Measurements from ENCODE around the gene SH3BGRL2.
"Not testable (repeated sequence)": the region's sequence is repeated elsewhere in the genome, so short reads cannot be mapped to it uniquely, and the experiment has no call there.

Gene SH3BGRL2

DNA sequence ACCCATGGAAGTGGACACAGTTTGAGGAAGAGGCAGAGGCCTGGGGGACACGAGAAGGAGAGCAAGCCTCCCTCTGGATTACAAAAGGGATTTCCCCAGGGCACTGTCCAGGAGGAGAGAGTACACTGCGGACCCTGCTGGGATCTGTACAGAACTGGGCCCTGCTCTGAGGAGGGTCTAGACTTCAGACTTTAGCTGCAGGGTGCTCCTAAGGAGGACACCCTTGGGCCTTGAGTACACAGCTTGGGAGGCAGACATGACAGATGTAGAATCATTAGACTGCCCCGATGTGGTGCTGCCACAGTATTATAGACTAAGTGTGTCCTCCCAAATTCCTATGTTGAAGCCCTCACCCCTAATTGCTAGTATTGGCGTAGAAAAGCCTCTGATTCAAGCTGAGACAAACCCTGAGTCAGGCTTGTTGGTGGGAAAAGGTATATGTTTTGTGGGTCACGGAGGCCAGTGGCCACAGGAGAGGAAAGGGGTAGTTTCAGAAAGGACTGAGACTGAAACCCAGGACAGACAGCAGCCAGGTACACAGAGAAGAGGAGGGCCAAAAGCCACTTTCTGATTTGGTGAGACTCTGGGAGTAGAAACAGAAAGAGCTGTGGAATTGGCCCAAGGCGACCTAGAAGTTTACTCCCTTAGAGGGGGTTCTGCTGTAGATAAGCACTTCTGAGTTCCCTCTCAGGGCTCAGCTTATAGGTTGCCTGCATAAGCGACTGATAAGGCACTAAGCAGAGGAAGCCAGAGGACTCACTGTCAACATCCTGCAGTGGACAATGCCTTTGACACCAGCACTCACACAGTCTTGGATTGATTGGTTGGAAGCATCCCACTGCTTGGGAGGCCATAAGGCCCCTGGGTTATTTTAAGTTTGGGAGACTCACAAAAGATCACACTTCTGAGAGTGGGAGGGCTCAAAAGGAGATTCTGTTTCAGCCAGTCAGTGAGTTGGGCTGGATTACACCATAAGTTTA is 16.5 kb upstream of the SH3BGRL2 start:
- no peak for DNase-seq (ENCODE audit: low read depth)

DNA sequence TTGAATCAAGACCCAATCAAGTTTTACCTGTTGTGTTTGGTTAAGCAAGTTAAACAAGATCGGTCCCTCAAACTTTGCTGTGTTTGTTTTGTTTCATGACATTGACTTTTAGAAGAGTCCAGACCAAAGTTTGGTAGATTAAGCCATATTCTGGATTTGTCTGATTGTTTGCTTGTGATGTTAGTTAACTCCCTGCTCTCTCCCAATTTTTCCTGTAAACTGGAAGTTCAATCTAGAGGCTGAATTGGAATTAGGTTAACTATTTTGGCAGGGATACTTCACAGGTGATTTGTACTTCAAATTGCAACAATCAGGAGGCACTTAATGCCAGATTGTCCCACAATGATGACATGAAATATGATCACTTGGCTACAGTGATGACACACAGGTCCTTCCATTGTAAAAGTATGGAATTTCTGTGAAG is 13.6 kb upstream of the SH3BGRL2 start:
- no peak for DNase-seq (ENCODE audit: low read depth)

DNA sequence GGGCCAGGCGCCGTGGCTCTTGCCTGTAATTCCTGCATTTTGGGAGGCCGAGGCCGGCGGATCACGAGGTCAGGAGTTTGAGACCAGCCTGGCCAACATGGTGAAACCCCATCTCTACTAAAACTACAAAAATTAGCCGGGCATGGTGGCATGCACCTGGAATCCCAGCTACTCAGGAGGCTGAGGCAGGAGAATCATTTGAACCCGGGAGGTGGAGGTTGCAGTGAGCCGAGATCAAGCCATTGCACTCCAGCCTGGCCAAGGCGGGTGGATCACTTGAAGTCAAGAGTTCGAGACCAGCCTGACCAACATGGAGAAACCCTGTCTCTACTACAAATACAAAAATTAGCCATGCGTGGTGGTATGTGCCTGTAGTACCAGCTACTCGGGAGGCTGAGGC is 12.7 kb upstream of the SH3BGRL2 start:
- DNase-seq (ENCODE audit: low read depth), result not testable (repeated sequence)

DNA sequence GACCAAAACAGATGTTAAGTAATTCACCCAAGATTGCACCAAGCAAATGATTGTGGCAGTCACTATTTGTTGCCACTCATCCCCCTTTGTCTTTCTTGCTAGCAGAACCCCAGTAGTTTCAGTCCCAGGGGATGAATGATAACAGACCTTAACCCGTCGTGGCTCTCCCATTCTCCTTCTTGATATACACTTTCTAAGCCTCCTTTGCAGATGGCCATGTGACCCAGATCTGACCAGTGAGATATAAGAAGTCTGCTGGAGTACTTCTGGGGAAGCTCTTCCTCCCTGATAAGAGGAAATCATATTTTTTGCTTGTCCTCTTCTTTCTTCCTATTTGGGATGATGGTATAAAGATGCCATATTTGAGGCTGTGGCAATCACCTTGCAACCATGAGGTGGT is 9.6 kb upstream of the SH3BGRL2 start:
- no peak for DNase-seq (ENCODE audit: low read depth)

DNA sequence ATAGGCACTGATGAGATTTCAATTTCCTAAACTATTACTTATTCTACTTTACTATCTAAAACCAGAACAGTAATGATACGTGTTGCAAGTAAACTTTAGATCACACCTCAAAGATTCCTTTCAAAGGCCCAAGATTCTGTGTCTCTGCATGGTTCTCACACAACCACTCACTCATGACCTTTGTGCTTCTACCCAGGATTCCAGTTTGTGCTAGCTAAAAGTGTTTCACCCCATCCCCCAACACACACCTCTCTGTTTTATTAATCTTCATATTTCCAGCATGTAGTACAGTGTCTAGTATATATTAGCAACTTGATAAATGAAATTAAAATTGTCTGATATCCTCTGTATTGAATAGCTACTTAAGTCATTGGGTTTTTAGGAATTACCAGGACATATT is 8.8 kb upstream of the SH3BGRL2 start:
- DNase-seq (ENCODE audit: low read depth), result no peak

DNA sequence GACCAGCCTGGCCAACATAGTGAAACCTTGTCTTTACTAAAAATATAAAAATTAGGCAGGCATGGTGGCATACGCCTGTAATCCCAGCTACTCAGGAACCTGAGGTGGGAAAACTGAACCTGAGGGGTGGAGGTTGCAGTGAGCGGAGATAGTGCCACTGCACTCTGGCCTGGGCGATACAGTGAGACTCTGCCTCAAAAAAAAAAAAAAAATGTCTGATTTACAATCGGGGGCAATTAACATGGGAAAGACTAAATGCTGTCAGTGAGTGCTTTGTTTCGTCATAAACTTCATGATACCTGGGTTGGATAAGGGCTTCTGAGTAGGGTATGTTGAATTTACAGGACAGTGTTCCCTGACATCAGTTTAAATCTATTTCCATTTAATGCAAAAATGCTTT is 8.0 kb upstream of the SH3BGRL2 start:
- DNase-seq (ENCODE audit: low read depth), result no peak

DNA sequence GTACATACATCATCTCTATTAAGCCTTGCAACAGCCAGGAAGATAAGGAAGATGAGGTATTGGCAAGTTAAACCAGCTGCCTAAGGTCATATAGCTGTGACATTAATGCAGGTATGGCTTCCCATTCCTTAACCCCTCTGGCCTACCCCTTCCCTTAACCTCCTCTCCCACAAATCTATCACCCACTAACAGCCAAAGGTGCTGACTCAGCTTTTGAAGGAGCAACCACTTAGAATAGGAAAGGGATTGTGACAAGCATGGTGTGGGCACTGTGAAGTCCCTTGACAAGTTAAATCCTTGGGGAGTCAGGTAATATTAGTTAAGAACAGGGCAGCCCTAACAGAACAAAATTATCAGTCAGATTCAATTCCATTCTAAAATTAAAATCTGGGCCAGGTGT is 5.4 kb upstream of the SH3BGRL2 start:
- no peak for DNase-seq (ENCODE audit: low read depth)

DNA sequence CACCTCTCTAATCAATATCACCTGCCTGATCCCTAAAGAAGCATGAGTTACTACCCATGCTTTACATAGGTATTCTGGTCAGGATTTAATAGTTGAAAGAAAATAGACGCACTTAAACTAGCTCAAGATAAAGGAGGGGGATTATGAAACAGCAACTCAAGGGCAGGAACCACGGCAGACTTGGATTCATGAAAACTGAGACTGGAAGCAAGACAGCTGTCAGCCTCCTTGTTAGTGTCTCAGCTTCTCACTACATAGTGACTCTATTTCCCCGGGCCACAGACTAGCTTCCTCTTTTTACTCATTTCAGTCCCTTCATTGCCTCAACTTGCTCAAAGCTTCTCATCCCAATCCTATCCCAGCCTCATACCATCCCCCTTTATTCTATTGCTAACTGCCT is 4.3 kb upstream of the SH3BGRL2 start:
- DNase-seq (ENCODE audit: low read depth), result no peak

DNA sequence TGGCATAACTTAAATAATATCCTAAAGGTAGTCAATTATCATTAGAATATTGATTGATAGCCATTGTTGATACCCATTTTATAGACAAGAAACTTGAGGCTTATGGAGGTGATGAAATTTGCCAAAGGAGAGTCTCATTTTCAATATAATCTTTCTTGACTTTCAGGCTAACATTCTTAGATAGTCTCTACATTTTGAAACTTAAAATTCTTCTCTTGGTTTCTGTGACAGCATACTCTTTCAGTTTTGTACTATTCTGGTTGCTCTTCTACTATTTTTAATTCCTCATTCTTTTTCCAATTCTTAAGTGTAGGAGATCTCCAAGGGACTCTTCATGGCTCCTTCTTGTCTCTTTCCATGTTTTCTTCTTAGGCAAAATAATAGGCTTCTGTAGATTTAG is 3.7 kb upstream of the SH3BGRL2 start:
- no peak for DNase-seq (ENCODE audit: low read depth)

DNA sequence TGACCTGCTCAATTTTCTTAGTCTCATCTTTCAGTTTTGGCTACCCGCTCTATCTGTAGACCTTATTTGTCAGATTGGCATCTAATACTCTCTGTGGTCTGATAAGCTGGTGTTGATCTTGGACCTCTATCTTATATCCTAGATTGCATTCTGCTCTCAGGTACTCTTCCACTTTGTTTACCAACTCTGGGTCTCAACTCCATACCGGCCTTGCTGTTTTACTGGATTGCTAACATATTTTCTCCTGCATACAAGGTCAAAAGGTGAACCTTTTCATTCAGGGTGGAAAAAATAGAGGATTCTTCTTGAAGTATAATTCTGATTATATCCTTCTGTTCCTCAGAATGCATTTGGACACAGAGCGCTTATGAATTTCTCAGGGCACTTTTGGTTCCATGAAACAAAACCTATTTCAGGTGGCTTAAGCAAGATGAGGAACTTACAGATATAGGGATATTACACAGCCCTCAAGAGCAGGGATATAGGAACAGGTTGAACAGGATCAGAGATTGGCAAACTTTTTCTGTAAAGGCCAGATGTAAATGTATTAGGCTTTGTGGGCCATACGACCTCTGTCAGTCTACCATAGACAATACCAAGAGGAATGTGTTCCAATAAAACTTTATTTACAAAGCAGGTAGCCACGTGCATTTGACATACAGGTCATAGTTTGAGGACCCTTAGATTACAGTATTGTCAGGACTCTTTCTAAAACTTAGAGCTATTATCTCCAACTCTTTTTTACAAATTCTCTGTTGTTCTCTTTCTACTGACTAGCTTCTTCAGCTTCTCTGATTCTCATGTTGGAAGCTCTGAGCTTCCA is 2.5 kb upstream of the SH3BGRL2 start:
- no peak for DNase-seq (ENCODE audit: low read depth)

DNA sequence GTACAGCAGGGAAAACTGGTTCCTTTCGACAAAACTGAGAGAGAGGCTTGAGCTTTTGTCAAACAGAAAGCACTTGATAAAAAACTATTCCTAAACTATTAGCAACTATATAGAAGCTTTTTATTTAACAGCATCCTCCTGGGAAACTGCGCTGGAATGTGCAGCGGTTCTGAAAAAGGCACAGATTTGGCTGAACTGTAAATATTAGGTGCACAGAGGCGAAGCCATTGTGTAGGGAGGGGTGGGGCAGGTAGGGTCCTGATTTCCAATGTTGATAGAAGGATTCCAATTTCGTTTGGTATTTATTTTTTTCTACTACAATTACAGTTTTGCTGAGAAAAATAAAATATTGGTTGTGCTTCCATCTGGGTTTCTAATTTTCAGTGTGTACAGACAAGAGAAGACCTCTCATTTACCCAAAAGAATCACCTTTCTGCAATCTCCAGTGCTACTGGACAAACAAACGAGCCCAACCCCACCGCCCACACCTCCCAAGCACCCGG is 698 bp upstream of the SH3BGRL2 start:
- no peak for DNase-seq (ENCODE audit: low read depth)

DNA sequence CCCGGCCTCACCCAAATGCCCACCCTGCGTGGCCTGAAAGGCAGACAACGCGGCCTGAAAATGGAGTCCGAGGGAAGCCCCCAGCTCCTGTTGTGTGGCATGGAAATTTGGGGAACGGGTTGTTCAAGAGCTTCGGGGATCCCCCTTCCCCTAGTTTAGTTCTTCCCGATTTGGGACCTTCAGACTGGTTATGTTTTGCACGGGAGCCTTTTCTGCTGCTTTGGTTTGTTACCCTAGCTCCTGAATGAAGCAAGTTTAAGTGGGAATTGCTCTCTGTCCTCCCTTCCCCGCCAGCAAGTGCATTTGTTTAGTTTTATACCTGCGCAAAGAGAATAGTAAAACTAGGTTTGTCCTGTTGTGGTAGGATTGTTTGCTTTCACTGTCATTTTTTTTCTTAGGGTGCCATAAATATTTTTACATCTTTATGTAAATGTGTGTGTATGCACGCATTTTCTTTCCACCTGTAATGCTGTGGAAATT is 604 bp downstream of the SH3BGRL2 start:
- DNase-seq (ENCODE audit: low read depth), result no peak

DNA sequence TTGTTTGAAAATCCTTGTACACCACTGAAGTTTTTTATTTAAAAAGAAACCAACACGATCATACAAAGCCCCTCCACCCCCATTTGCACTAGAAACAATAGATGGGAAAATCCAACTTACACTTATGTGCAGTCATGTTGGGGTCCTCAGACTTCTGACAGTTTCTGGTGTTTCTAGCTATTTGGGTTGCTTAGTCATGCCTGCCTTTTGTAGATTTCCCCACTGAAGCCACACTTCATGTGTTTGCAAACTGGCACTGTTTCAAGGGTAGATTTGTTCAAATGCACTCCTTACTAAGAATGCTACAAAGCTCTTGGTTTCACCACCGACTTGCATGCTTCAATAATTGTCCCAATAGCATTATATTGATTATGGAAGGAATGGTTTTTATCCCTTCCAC is 1.5 kb downstream of the SH3BGRL2 start:
- no peak for DNase-seq (ENCODE audit: low read depth)

DNA sequence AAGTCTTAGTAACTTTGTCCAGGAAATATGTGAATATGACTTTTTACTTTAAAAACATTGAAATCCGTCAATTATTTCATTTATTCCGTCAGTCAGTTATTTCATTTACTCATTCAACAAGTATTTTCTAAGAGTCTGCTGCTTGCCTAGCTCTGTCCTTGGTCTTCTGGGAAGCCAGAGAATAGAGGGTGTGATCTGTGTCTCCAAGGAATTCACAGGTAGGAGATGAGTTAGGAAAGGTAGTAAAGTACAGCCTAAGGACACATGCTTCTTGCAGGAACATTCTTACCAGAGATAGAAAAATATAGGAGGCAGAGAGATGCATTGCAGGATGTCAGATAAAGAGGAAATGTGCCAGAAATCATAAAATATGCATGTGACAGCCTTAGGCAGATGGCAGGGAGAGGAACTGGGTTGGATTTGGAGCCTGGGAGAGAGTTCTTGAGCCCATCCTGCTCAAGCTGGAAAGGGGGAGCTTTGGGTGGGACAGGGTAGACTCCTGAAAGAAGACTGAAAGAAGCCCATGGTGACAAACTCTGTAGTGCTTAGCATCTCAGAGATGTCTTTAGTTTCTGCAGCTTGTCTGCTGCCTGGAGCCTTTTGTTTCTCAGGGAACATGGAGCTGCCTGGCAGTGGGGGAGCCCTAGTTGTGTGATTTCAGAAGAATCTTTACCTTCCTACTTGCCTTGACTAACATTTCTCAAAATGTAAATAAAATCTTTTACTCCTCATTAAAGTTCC is 3.5 kb downstream of the SH3BGRL2 start:
- DNase-seq (ENCODE audit: low read depth), result no peak

DNA sequence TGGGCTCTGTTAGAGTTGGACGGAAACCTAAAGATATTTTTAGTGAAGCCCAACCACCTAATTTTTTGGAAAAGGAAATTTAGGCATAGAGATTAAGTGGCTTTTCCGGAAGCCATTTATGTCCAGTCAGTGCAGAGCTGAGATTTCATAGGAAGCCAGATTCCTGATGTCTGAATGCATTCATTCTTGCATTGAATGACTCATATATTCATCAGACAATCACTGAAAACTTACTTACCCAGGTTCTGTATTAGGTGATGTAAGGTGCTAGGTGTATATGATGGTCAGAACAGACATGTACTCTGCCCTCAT is 4.1 kb downstream of the SH3BGRL2 start:
- DNase-seq (ENCODE audit: low read depth), result peak; percentile 14

DNA sequence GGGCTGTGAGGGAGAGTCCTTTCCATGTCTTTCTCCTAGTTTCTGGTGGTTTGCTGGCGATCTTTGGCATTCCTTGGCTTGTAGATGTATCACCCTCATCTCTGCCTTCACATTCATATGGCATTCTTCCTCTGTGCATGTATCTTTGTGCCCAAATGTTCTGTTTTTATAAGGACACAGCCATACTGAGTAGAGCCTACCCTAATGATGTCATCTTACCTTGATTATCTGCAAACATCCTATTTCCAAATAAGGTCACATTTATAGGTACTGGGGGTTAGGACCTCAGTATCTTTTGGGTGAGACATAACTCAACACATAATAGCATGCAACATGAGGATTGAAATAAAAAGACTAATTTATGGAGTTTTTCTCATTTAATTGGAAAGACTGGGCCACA is 5.5 kb downstream of the SH3BGRL2 start:
- no peak for DNase-seq (ENCODE audit: low read depth)

DNA sequence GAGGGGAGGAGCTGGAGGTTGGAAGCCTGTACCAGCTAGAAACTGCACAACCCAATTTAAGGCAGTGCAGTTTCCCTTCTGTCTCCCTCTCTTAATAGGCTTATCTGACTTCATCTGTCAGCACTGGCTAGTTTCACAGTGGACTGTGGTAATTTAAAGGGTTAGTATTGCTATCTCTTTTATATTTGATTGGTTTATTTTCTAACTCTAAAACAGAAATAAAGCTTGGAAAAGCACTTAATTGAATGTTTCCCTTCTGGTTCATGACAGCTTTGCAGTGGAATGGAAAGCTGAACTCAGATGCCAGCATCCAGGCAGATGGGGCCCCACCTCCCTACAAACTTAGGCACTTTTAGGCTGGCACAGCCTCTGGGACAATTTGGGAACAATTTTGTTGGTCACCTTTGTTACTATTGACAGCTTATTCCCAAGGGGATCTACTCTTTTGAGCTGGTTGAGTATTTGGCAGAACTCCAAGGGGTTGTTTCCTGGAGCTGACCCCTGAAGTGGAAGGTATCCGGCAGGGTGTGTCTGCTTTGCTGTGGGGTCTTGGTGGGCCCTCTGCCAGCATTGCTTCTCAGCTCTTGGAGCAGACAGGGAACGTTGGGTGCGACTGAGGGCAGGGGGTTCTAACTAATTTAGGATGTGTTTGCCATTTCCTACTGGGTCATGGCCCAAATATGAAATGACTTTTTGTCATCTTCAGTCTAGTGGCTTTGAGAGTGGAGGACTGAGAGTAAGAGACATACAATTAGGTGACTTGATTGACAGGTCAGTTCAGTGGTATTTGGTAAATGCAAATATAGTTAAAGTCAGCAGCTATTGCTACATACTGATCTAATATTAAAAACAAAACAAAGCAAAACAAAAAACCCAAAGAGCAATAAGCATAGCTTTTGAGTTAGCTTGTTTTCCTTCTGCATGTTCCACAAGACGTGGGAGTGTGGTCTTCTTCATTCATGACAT is 9.3 kb downstream of the SH3BGRL2 start:
- DNase-seq (ENCODE audit: low read depth), result no peak

DNA sequence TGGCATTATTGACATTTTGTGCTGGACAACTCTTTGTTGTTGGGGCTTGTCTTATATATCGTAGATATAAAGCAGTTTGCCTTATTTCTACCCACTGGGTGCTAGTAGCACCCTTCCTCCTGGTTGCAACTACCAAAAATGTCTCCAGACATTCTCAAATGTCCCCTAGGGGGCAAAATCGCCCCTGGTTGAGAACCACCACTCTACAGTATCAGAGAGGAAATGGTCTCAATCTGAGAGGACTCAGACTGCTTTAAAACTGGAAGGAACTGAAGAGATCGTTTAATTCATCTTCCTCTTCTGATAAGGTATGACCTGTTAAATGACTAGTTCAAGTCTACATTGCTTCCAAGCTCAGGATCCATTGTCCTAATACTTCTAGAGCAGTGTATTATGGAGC is 14.9 kb downstream of the SH3BGRL2 start:
- DNase-seq (ENCODE audit: low read depth), result no peak

DNA sequence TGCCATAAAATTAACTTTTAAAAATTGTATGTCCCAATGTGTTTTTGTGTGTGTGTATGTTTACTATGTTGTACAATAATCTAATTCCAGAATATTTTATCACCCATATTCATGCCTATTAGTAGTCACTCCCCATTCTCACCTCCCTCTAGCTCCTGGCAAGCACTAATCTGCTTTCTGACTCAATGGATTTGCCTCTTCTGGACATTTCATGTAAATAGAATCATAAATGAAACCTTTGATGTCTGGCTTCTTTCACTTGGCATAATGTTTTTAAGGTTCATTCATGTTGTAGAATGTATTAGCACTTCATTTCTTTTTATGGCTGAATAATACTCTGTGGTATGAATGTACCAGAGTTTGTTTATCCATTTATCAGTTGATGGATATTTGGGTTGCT is 15.4 kb downstream of the SH3BGRL2 start:
- DNase-seq (ENCODE audit: low read depth), result no peak

DNA sequence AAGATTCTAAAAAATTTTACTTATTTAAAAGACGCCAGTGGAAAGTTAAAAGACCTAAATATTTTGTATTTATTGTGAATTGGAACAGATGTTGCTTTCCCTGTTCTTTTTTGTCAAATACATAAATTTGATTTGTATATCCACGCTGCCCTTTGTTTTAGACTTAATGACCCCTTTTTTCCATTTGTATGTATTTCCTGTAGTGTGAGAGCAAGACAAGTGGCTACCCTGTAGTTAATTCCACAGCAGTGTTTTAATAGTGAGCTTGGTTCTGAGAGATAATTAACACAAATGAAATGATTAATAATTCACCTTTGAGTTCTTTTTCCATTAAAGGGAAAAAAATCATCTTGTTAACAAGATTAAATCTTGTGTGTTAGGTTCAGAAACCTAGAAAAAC is 16.6 kb downstream of the SH3BGRL2 start:
- DNase-seq (ENCODE audit: low read depth), result no peak

DNA sequence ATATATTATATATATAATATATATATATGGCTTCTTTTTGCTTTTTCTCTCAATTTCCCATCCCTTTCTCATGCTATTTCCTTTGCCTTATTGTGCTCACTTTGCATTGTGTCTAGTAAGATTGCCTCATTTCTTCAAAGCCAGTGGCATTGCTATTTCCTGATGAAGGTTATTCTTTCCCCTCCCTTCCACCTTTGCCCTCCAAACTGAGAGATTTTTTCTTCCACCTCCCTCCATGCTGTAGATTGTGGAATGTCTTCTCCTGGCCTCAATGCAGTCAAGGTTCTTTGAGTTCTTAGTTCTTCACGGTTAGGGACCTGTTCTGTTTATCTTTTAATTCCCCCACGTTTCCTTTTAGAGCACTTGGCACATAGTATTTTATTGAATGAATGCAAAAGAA is 17.2 kb downstream of the SH3BGRL2 start:
- DNase-seq (ENCODE audit: low read depth), result no peak
